ENCODE data around the gene GPRC5D. TPM values are rescaled to one million over a fixed set of nuclear protein-coding genes. Genes with fewer than 3 reads are reported as not detected.

GPRC5D gene
- polyA plus RNA-seq, 3 donors, result 0.49 TPM; not detected in 2

- Mint-ChIP-seq H3K4me1 (no peaks in the 10 kb centered on the region), H3K27ac (no peak overlapping the region), H3K36me3 (no peaks in the 10 kb centered on the region), H3K4me3 (no peak overlapping the region), H3K9me3 (no peaks in the 10 kb centered on the region), H3K27me3 (ENCODE audit: low read depth in 3 of 3) (peaks cover 0 to 8% (median 5%) of the 10 kb centered on the region in 3 donors)
- TF ChIP-seq CTCF (IDR thresholded peaks at IDR 0.05), result no peak
- no peak overlapping the region for H3K9ac ChIP-seq (ENCODE audit: insufficient read depth, low read length, poor library complexity, severe bottlenecking)
- DNase-seq, result no peak
- no peaks in the 10 kb centered on the region for H3K79me2 ChIP-seq (ENCODE audit: insufficient read depth, low read length)
- no peaks in the 10 kb centered on the region for H3K4me1 ChIP-seq (ENCODE audit: control insufficient read depth in 1 of 2, insufficient read depth in 2 of 2, low read length in 2 of 2)
- no peaks in the 10 kb centered on the region for H3K9me3 ChIP-seq (replicated peaks in 1 of 2; ENCODE audit: control insufficient read depth in 1 of 2, insufficient read depth in 1 of 2, low read length in 2 of 2)
- H3K4me2 ChIP-seq (replicated peaks; ENCODE audit: extremely low read depth, low read length, poor library complexity, severe bottlenecking), result no peak overlapping the region
- no peak overlapping the region for H3K27ac ChIP-seq (ENCODE audit: low read depth in 1 of 2, low read length in 2 of 2)
- H3K36me3 ChIP-seq (replicated peaks in 1 of 2; ENCODE audit: control insufficient read depth in 1 of 2, insufficient read depth in 2 of 2, low read length in 2 of 2), result no peaks in the 10 kb centered on the region
- no peak overlapping the region for H3K4me3 ChIP-seq (replicated peaks in 1 of 3; ENCODE audit: low read depth in 2 of 3, low read length in 3 of 3)
- H3K27me3 ChIP-seq (ENCODE audit: control insufficient read depth in 2 of 2, insufficient read depth in 2 of 2, low read length in 2 of 2), result no peaks in the 10 kb centered on the region
- no peak overlapping the region for H2AFZ ChIP-seq (ENCODE audit: insufficient read depth, low read depth, low read length, poor library complexity, severe bottlenecking)
- intact Hi-C loops (cut with micrococcal nuclease), result no loop called here
- no peaks in the 10 kb centered on the region for H4K20me1 ChIP-seq (ENCODE audit: insufficient read depth, low read length)
Measured at GRCh38 chr12:12945591-12945990, 6.4 kb downstream of the GPRC5D start.

- intact Hi-C loops (cut with micrococcal nuclease), result no loop called here
- Mint-ChIP-seq H3K9me3 (no peaks in the 10 kb centered on the region), H3K36me3 (no peaks in the 10 kb centered on the region), H3K27ac (no peak overlapping the region), H3K4me3 (no peak overlapping the region), H3K27me3 (ENCODE audit: low read depth in 3 of 3) (peaks cover 0 to 6% (median 5%) of the 10 kb centered on the region in 3 donors), H3K4me1 (no peaks in the 10 kb centered on the region)
- DNase-seq, result no peak
- Histone ChIP-seq H3K9ac (ENCODE audit: insufficient read depth, low read length, poor library complexity, severe bottlenecking) (no peak overlapping the region), H3K27me3 (ENCODE audit: control insufficient read depth in 2 of 2, insufficient read depth in 2 of 2, low read length in 2 of 2) (no peaks in the 10 kb centered on the region), H3K9me3 (replicated peaks in 1 of 2; ENCODE audit: control insufficient read depth in 1 of 2, insufficient read depth in 1 of 2, low read length in 2 of 2) (no peaks in the 10 kb centered on the region), H2AFZ (ENCODE audit: insufficient read depth, low read depth, low read length, poor library complexity, severe bottlenecking) (no peak overlapping the region), H4K20me1 (ENCODE audit: insufficient read depth, low read length) (no peaks in the 10 kb centered on the region), H3K27ac (ENCODE audit: low read depth in 1 of 2, low read length in 2 of 2) (no peak overlapping the region), H3K4me3 (replicated peaks in 1 of 3; ENCODE audit: low read depth in 2 of 3, low read length in 3 of 3) (no peak overlapping the region), H3K4me2 (replicated peaks; ENCODE audit: extremely low read depth, low read length, poor library complexity, severe bottlenecking) (no peak overlapping the region), H3K79me2 (ENCODE audit: insufficient read depth, low read length) (no peaks in the 10 kb centered on the region), H3K36me3 (replicated peaks in 1 of 2; ENCODE audit: control insufficient read depth in 1 of 2, insufficient read depth in 2 of 2, low read length in 2 of 2) (no peaks in the 10 kb centered on the region), H3K4me1 (ENCODE audit: control insufficient read depth in 1 of 2, insufficient read depth in 2 of 2, low read length in 2 of 2) (no peaks in the 10 kb centered on the region)
- WGBS (ENCODE audit: insufficient coverage), result 91% methylated on average over 3 of the region's 8 CpGs
- no peak for TF ChIP-seq CTCF (IDR thresholded peaks at IDR 0.05)
Measured at GRCh38 chr12:12943586-12944260, 8.2 kb downstream of the GPRC5D start.
